Measurements from ENCODE around the gene PAPSS1.

DNA sequence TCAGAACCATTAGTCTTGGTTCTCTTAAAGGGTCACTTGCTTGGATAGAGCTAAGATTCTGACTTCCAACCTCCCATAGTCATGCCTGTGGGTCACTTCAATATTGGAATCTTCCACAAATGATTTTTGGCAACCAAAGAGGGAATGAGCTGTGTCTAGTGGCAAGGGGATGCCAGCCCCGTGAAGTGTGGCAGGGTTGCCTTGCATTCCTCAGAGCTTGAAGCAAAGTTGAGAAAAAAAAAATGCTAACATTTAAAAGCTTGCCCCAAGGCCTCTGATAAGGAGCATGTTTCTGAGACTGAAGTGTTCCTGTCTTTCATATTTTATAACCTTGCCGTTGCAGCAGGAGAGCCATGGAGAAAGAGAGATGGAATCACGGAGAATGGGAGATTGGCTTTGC lies 120.2 kb downstream of the PAPSS1 start:
- TF ChIP-seq, protein P1, sequence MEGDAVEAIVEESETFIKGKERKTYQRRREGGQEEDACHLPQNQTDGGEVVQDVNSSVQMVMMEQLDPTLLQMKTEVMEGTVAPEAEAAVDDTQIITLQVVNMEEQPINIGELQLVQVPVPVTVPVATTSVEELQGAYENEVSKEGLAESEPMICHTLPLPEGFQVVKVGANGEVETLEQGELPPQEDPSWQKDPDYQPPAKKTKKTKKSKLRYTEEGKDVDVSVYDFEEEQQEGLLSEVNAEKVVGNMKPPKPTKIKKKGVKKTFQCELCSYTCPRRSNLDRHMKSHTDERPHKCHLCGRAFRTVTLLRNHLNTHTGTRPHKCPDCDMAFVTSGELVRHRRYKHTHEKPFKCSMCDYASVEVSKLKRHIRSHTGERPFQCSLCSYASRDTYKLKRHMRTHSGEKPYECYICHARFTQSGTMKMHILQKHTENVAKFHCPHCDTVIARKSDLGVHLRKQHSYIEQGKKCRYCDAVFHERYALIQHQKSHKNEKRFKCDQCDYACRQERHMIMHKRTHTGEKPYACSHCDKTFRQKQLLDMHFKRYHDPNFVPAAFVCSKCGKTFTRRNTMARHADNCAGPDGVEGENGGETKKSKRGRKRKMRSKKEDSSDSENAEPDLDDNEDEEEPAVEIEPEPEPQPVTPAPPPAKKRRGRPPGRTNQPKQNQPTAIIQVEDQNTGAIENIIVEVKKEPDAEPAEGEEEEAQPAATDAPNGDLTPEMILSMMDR (IDR thresholded peaks at IDR 0.05) = no peak
- no peak for TF ChIP-seq POLR2A (IDR thresholded peaks at IDR 0.05)

Data from lower leg skin (tissue), 3 donors.